T-helper 2 cell treated with Interferon-gamma antibody and Interleukin-4, amounts not matched to agents 100 ng/mL and 5 ng/mL, for 36 hours (primary cell): Measurements from ENCODE around the gene BST2. TPM values are rescaled to one million over a fixed set of nuclear protein-coding genes. Genes with fewer than 3 reads are reported as not detected.
"Not testable (repeated sequence)": the region's sequence is repeated elsewhere in the genome, so short reads cannot be mapped to it uniquely, and the experiment has no call there.

Source experiments
- intact Hi-C: fragments of 100-400 bp; cut with micrococcal nuclease; formaldehyde crosslinking; loops from one replicate; pipeline ENCODE4 v1.15.1; 2023
- total RNA-seq: library from RNA; stranded (reverse); gene quantifications from 2 replicates; pipeline ENCODE4 v1.2.3, GENCODE V29; 2022

The BST2 gene
- total RNA-seq, 1 donor from 2014 or later: 159 TPM

GRCh38 chr19:17391371-17392151 is 13.9 kb downstream of the BST2 start:
- intact Hi-C loops: loop anchor here (2.0 to 10.0 kb wide), 3 partner anchors 13 to 127 kb away; partner anchors contain the start of genes BABAM1, BST2, GTPBP3 and USHBP1

DNA sequence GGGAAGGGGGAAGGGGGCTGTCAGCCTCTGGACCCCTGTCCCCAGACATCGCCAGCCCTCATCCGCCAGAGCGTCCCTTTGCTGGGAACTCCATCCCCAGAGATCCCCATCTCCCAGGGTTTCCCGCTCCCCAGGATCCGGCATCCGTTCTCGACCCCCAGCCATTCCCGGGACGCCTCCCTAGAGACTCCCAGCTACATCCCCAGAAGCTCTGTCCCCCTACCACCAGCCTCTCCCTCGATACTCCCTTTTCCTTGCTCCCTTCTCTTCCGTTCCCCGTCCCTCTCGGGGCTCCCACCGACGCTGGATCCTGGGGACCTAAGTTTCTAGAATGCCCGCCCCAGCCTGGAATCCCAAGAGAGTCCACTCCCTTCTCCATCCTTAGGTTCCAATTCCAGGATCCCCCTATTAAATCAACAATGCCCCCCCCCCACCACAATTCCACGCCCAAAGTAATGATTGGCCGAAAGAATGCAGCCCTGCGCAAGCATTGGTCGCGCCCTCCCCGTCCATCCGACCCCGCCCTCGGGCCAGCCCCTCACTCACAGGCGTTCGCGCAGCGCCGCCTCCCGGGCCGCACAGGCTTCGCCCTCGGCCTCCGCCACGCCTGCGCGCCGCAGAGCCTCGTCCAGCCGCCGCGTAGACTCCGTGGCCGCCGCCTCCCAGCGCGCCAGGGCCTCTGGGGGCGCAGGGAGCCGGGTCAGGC is 14.6 kb downstream of the BST2 start:
- intact Hi-C loops: loop anchor here (2.0 to 10.0 kb wide), 3 partner anchors 14 to 126 kb away; partner anchors contain the start of genes BABAM1, BST2, GTPBP3 and USHBP1

- intact Hi-C loops: loop anchor here (2.0 to 10.0 kb wide), 3 partner anchors 15 to 125 kb away; partner anchors contain the start of genes BABAM1, BST2, GTPBP3 and USHBP1
These were observed 15.3 kb downstream of the BST2 start for GRCh38 chr19:17389957-17390664.

DNA sequence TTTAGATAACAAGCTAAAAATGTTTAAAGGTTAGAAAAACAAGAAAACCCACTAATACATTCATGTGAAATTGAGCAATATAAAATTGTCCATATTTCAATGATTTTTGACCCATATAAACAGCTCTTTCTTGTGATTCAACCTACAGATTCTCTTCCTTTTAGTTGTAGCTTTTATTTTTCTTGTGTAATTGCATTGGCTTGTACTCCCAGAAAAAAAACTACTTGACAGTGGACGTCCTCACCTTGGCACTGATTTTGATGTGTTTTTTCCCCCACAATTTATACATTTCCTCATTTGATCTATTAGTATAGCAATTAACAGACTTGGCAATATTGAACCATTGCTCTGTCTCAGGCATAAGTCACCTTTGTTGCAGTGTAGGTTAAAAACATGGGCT is 16.1 kb downstream of the BST2 start:
- intact Hi-C loops: no loop called here

DNA sequence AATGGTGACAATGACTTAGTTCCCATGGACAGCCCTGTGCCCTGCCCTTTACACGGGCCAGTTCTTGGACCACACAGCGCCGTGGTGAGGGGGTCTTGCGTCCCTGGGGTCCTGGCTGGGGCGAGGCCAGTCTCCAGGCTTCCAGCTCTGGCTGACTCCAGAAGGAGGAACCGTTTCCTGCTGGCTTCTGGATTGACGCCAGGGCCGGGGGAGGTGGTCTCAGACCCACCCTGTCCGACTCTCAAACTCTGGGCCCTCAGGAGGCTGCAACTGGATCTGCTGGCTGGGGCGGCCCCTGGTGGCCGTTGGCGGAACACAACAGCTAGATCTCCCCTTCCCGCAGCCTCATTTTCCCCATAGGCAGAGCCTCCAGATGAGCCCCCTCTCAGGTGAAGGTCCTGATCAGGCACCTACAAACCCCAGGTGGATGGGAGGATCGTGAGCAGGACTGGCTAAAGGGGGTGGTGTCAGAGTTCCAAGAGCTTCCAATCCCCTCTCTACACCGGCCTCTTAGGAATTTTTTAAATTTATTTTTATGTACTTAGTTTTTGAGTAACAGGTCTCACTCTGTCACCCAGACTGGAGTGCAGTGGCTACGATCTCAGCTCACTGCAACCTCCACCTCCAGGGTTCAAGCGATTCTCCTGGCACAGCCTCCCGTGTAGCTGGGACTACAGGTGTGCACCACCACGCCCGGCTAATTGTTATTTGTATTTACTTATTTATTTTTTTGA is 19.4 kb downstream of the BST2 start:
- intact Hi-C loops: loop anchor here (1.0 kb wide), 2 partner anchors 40 to 94 kb away; no protein-coding TSS in a partner anchor

GRCh38 chr19:17380426-17381138 is 24.8 kb downstream of the BST2 start:
- intact Hi-C loops: no loop called here

DNA sequence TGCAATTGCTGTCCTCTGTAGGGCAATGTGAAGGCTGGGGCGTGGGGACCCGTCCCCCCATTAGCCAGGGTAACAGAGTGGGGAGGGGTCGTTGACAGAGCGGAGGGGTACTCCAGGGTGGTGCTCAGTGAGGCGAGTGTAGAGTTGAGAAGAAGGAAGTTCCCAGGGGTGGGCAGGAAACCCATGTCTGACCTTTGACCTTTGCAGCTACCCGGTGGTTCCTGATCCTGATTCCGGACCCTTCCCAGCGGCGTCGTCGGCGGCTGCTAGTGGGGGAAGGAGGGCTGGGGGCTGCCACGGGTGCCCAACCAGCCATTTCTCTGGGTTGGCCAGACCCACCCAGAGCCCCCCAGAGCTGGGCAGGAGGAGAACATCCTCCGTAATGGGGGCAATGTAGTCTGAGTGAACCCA is 26.2 kb downstream of the BST2 start:
- intact Hi-C loops: no loop called here

- intact Hi-C loops: no loop called here
These were observed 27.2 kb downstream of the BST2 start for GRCh38 chr19:17378271-17378670.

GRCh38 chr19:17376935-17377600 is 28.4 kb downstream of the BST2 start, which contains the start of gene PLVAP:
Gene PLVAP (minus strand): TSS chr19:17377342. CDS start chr19:17377288, 54 bp downstream.
- intact Hi-C loops: no loop called here

- intact Hi-C loops: no loop called here
These were observed 35.3 kb downstream of the BST2 start for GRCh38 chr19:17370026-17370587.

GRCh38 chr19:17365361-17365760 is 40.1 kb downstream of the BST2 start:
- intact Hi-C loops: no loop called here

- intact Hi-C loops: not testable (repeated sequence)
These were observed 41.4 kb downstream of the BST2 start for GRCh38 chr19:17363852-17364605.

- intact Hi-C loops: no loop called here
These were observed 45.3 kb downstream of the BST2 start for GRCh38 chr19:17359905-17360800.

- intact Hi-C loops: no loop called here
These were observed 47.0 kb downstream of the BST2 start for GRCh38 chr19:17358395-17358794.

DNA sequence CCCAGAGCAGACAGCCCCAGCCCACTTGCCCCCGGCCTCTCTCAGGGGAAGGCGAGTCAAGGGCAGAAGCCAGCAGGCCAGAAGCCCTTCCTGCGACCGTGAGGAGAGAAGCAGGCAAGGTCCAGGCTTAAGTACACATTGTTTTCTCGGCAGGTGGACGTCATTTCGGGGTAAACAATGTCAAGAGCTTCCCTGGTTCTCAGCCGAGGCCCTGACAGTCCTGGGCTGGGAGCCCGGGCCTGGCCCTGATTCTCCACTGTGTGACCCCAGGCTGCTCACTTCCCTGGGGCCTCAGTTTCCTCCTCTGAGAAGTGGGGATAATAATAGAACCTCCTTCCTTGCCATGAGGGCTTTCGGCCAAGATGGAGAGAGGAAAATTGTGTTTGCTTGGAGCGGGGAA is 47.7 kb downstream of the BST2 start:
- intact Hi-C loops: no loop called here

DNA sequence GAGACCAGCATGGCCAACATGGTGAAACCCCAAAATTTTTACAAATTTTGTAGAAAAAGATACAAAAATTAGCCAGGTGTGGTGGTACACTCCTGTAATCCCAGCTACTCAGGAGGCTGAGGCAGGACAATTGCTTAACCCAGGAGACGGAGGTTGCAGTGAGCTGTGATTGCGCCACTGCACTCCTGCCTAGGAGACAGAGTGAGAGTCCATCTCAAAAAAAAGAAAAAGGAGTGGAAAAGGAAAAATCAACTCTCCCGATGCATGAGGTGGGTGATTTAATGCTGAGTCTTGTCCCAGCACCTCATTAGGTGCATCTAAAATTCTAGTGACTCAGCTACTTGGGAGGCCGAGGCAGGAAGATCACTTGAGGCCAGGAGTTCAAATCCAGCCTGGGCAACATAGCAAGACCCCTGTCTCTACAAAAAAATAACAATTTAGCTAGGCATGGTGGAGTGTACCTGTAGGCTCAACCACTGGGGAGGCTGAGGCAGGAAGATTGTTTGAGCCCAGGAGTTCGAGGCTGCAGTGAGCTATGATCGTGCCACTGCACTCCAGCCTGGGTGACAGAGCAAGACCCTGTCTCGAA is 48.3 kb downstream of the BST2 start:
- intact Hi-C loops: no loop called here

GRCh38 chr19:17353386-17353785 is 52.0 kb downstream of the BST2 start:
- intact Hi-C loops: no loop called here
